ENCODE results near the gene CDH23.

DNA sequence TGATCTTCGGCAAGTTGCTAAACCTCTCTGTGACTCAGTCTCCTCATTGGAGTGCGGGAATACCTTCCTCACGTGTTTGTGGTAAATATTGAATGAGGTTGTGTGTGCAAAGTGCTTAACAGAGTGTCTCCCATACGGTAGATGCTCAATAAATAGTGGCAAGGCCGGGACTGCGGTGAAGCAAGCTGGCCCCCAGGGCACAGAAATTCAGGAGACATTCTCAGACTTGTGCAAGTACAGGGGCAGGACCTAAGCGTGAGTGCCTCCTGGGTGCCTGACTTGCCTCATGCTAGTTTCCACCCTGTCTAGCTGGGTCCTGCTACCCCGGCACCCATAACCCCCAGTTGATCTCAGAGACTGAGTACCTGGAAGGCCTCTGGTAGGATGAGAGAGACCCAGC is 97.8 kb downstream of the CDH23 start:
- TF ChIP-seq EP300 (IDR thresholded peaks at IDR 0.05): no peak
- no peak for TF ChIP-seq POLR2A (IDR thresholded peaks at IDR 0.05)
- no peak for TF ChIP-seq CTCF (IDR thresholded peaks at IDR 0.05)
